GM18511 (cell line): Measurements from ENCODE around the gene SIL1.

ENCODE experiments used
- ATAC-seq: cut with Tn5 transposase; IDR thresholded peaks from one replicate; pipeline ENCODE4 v1.9.1; 2021; ENCODE audit warnings: mild to moderate bottlenecking, moderate library complexity; ENCODE audit not compliant: unreplicated experiment

Gene SIL1

GRCh38 chr5:138986186-138986800 is 211.9 kb downstream of the SIL1 start:
- no peak for ATAC-seq

GRCh38 chr5:138985683-138986082 is 212.5 kb downstream of the SIL1 start:
- no peak for ATAC-seq

GRCh38 chr5:138985256-138985655 is 212.9 kb downstream of the SIL1 start:
- no peak for ATAC-seq

- no peak for ATAC-seq
Measured at GRCh38 chr5:138983984-138984383, 214.2 kb downstream of the SIL1 start.

- no peak for ATAC-seq
Measured at GRCh38 chr5:138981586-138981985, 216.6 kb downstream of the SIL1 start.

- ATAC-seq = no peak
Measured at GRCh38 chr5:138981131-138981530, 217.0 kb downstream of the SIL1 start.

GRCh38 chr5:138980441-138980840 is 217.7 kb downstream of the SIL1 start:
- no peak for ATAC-seq

- ATAC-seq = no peak
Measured at GRCh38 chr5:138979684-138980280, 218.4 kb downstream of the SIL1 start.

- no peak for ATAC-seq
Measured at GRCh38 chr5:138978581-138978980, 219.6 kb downstream of the SIL1 start.

- no peak for ATAC-seq
Measured at GRCh38 chr5:138978080-138978479, 220.1 kb downstream of the SIL1 start.

GRCh38 chr5:138975098-138975847 is 222.9 kb downstream of the SIL1 start:
- no peak for ATAC-seq

GRCh38 chr5:138974227-138975063 is 223.7 kb downstream of the SIL1 start:
- ATAC-seq = no peak

GRCh38 chr5:138972836-138973235 is 225.3 kb downstream of the SIL1 start:
- ATAC-seq = no peak

GRCh38 chr5:138972230-138972629 is 225.9 kb downstream of the SIL1 start:
- no peak for ATAC-seq

GRCh38 chr5:138969323-138970002 is 228.7 kb downstream of the SIL1 start:
- no peak for ATAC-seq

- no peak for ATAC-seq
Measured at GRCh38 chr5:138968601-138969000, 229.6 kb downstream of the SIL1 start.

- ATAC-seq = no peak
Measured at GRCh38 chr5:138967791-138968448, 230.2 kb downstream of the SIL1 start.

GRCh38 chr5:138966236-138966985 is 231.8 kb downstream of the SIL1 start:
- ATAC-seq = no peak

- no peak for ATAC-seq
Measured at GRCh38 chr5:138965626-138966025, 232.5 kb downstream of the SIL1 start.
